Stomach (tissue), 4 donors: ENCODE data around the gene NXN.
"Not testable (repeated sequence)": the region's sequence is repeated elsewhere in the genome, so short reads cannot be mapped to it uniquely, and the experiment has no call there.

ENCODE experiments used
- CTCF ChIP-seq, 7 experiments: fragments of 450-650 bp in 4 of 7; fragments of 200-600 bp in 3 of 7; sonication (generic) in 3 of 7; IDR thresholded peaks; one replicate each; pipeline ENCODE4 v1.5.1; 2016 to 2019; ENCODE audit warnings: antibody characterized with exemption in 7 of 7, control low read depth in 2 of 7, mild to moderate bottlenecking in 1 of 7
- POLR2A ChIP-seq, 4 donors: fragments of 450-650 bp; IDR thresholded peaks; one replicate each; pipeline ENCODE4 v1.6.1; 2016; ENCODE audit warnings: antibody characterized with exemption in 4 of 4, control low read depth in 2 of 4, mild to moderate bottlenecking in 1 of 4, moderate library complexity in 1 of 4
- POLR2AphosphoS5 ChIP-seq, 3 donors: sonication (generic); formaldehyde crosslinking; IDR thresholded peaks; one replicate each; pipeline ENCODE4 v1.6.1; 2016; ENCODE audit warnings: antibody characterized with exemption in 3 of 3

- TF ChIP-seq POLR2AphosphoS5, CTCF, POLR2A (IDR thresholded peaks at IDR 0.05): not testable (repeated sequence)
Measured at GRCh38 chr17:790874-791247, 188.7 kb downstream of the NXN start.
